A673 (cell line): ENCODE measurements around the gene CCDC159. TPM values are rescaled to one million over a fixed set of nuclear protein-coding genes. Genes with fewer than 3 reads are reported as not detected.

Source experiments
- BruUV-seq: library from RNA; stranded (reverse); fragments of 400-500 nt; replicated peaks from 2 replicates; lab custom pipeline; 2021; lab: Mats Ljungman, UMichigan
- CTCF ChIA-PET: fragments of 300-600 bp; sonication (Branson Sonifier 250); formaldehyde crosslinking; loops from one replicate; lab custom pipeline; 2022; ENCODE audit warnings: antibody characterized with exemption; lab: Charles Lee
- POLR2A ChIA-PET: fragments of 300-600 bp; sonication (Branson Sonifier 250); formaldehyde crosslinking; loops from one replicate; lab custom pipeline; 2022; ENCODE audit warnings: antibody characterized with exemption; ENCODE audit not compliant: low non-redundant PET; lab: Charles Lee
- DNase-seq: peaks from one replicate; pipeline ENCODE4 v3.0.0-alpha.2; 2015; ENCODE audit warnings: low spot score
- H3K27ac ChIP-seq: fragments of 200-600 bp; sonication (generic); 2 replicates; pipeline ENCODE4 v1.5.1; 2016; ENCODE audit warnings: mixed run types, low read depth, mild to moderate bottlenecking, mixed read lengths, antibody characterized with exemption, low read length; ENCODE audit not compliant: poor library complexity, severe bottlenecking
- H3K27me3 ChIP-seq: fragments of 200-600 bp; sonication (generic); replicated peaks from 2 replicates; pipeline ENCODE4 v1.6.1; 2017; ENCODE audit warnings: mixed run types, low read depth, mild to moderate bottlenecking, mixed read lengths, antibody characterized with exemption, low read length; ENCODE audit not compliant: insufficient read depth, poor library complexity
- H3K36me3 ChIP-seq: fragments of 200-600 bp; sonication (generic); 2 replicates; pipeline ENCODE4 v1.6.1; 2016; ENCODE audit warnings: mixed run types, mild to moderate bottlenecking, mixed read lengths, antibody characterized with exemption, low read length; ENCODE audit not compliant: insufficient read depth, poor library complexity, severe bottlenecking
- H3K4me1 ChIP-seq: fragments of 200-600 bp; sonication (generic); 2 replicates; pipeline ENCODE4 v1.6.1; 2017; ENCODE audit warnings: mixed run types, mild to moderate bottlenecking, mixed read lengths, antibody characterized with exemption, low read length; ENCODE audit not compliant: insufficient read depth, poor library complexity, severe bottlenecking
- H3K4me3 ChIP-seq: fragments of 200-600 bp; sonication (generic); 2 replicates; pipeline ENCODE4 v1.5.1; 2016; ENCODE audit warnings: low read depth, mixed run types, mild to moderate bottlenecking, mixed read lengths, low read length; ENCODE audit not compliant: poor library complexity, severe bottlenecking
- H3K9me3 ChIP-seq: fragments of 200-600 bp; sonication (generic); 2 replicates; pipeline ENCODE4 v1.6.1; 2016; ENCODE audit warnings: mixed run types, low read depth, mild to moderate bottlenecking, mixed read lengths, antibody characterized with exemption, low read length; ENCODE audit not compliant: poor library complexity, severe bottlenecking
- CTCF ChIP-seq: fragments of 300-800, 200-600 bp; sonication (generic); conservative IDR thresholded peaks from 2 replicates; pipeline ENCODE4 v1.5.1; 2017; ENCODE audit warnings: low read depth, mild to moderate bottlenecking, antibody characterized with exemption, low read length, moderate library complexity, mixed read lengths
- EZH2 ChIP-seq: fragments of 200-600 bp; sonication (generic); IDR thresholded peaks from 2 replicates; pipeline ENCODE4 v1.6.1; 2017; ENCODE audit warnings: borderline replicate concordance, low read depth, mild to moderate bottlenecking, mixed read lengths, antibody characterized with exemption, low read length; ENCODE audit not compliant: poor library complexity, severe bottlenecking
- intact Hi-C: fragments of 100-400 bp; cut with micrococcal nuclease; formaldehyde crosslinking; loops from one replicate; pipeline ENCODE4 v1.10.0; 2022; ENCODE audit not compliant: unreplicated experiment
- total RNA-seq: library from RNA; stranded (reverse); gene quantifications from 2 replicates; pipeline ENCODE4 v1.2.3, GENCODE V29; 2021

The CCDC159 gene
- total RNA-seq, 1 experiment from 2014 or later, result 7.9 TPM

DNA sequence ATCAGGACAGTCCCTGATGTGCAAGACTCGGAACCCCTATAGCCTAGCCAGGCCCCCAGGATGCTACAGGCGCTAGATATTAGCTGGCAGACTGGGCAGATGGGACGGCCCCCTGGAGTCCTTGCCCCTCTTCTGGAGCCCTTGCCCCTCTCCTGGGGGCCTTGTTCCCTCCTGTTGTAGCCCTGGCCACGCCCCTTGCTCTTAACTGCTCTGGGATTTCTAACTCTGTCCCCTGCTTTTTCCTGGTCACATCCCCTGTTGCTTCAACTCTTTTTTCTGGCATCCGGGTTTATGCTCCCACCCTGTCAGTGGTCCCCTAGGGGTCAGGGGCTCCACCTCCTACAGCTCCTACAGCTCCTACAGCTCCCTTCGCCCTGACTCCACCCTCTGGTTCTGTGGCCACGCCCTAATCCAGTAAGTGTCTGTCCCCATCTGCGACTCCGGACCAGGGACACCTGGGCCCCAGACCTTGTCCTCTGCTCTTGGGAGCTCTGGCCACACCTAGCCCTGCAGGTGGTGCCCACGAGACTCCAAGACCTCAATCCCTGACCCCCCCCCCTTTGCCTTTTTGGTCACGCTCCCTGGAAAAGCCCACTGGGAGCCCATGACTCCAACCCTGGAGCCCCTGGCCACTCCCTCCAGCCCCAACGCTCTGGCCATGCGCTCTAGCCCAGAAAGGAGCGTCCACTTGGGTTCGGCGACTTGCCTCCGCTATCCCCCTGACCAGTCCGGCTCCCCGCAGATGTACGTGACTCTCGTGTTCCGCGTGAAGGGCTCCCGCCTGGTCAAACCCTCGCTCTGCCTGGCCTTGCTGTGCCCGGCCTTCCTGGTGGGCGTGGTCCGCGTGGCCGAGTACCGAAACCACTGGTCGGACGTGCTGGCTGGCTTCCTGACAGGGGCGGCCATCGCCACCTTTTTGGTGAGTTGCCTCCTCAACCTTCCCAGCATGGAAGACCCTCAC, 15.7 kb downstream of the CCDC159 start:
- CTCF ChIA-PET, result no interaction called here
- H3K27ac ChIP-seq, result no peak overlapping the region
- no peaks in the 10 kb centered on the region for H3K4me1 ChIP-seq
- POLR2A ChIA-PET, result no interaction called here
- H3K27me3 ChIP-seq, result no peaks in the 10 kb centered on the region
- no peaks in the 10 kb centered on the region for H3K36me3 ChIP-seq
- TF ChIP-seq EZH2 (no peak), CTCF (no peak)
- no peak overlapping the region for H3K4me3 ChIP-seq
- intact Hi-C loops, result no loop called here
- DNase-seq, result no peak
- no TSS peak for BruUV-seq
- no peaks in the 10 kb centered on the region for H3K9me3 ChIP-seq

- POLR2A ChIA-PET, result no interaction called here
- intact Hi-C loops, result no loop called here
- no peak for TF ChIP-seq EZH2
- TF ChIP-seq CTCF, result no peak
Measured at GRCh38 chr19:11363881-11364280, 17.6 kb downstream of the CCDC159 start.

GRCh38 chr19:11364296-11364904, 18.1 kb downstream of the CCDC159 start:
- intact Hi-C loops, result no loop called here
- BruUV-seq, result no TSS peak
- no peak overlapping the region for H3K4me3 ChIP-seq
- ChIA-PET CTCF (no interaction called here), POLR2A (no interaction called here)
- H3K4me1 ChIP-seq, result no peaks in the 10 kb centered on the region
- TF ChIP-seq CTCF (no peak), EZH2 (no peak)
- H3K27ac ChIP-seq, result no peak overlapping the region
- no peak for DNase-seq
- H3K36me3 ChIP-seq, result no peaks in the 10 kb centered on the region
- no peaks in the 10 kb centered on the region for H3K27me3 ChIP-seq
- H3K9me3 ChIP-seq, result no peaks in the 10 kb centered on the region

More at GRCh38 chr19:11363881-11364280, 17.6 kb downstream of the CCDC159 start:
- no peaks in the 10 kb centered on the region for H3K36me3 ChIP-seq
- BruUV-seq, result no TSS peak
- H3K9me3 ChIP-seq, result no peaks in the 10 kb centered on the region
- no peaks in the 10 kb centered on the region for H3K4me1 ChIP-seq
- CTCF ChIA-PET, result no interaction called here
- DNase-seq, result no peak
- no peak overlapping the region for H3K4me3 ChIP-seq
- H3K27ac ChIP-seq, result no peak overlapping the region
- no peaks in the 10 kb centered on the region for H3K27me3 ChIP-seq
